Spleen (tissue), 7 donors: ENCODE data around the gene TLE5.

Experiments used
- POLR2A ChIP-seq, 3 donors: fragments of 450-650 bp; IDR thresholded peaks; one replicate each; pipeline ENCODE4 v1.5.1; 2017; ENCODE audit warnings: antibody characterized with exemption in 3 of 3, mild to moderate bottlenecking in 1 of 3
- TF ChIP-seq, protein P1 (sequence below), 11 experiments: fragments of 200-600 bp in 7 of 11; fragments of 450-650 bp in 4 of 11; sonication (generic) in 4 of 11; IDR thresholded peaks in 8 of 11; conservative IDR thresholded peaks in 3 of 11; 1 replicate in 7 of 11; 2 replicates in 4 of 11; pipeline versions ENCODE4 v1.4.0 to v1.8.0; 2016 to 2021; ENCODE audit warnings: antibody characterized with exemption in 11 of 11, inconsistent platforms in 4 of 11, mild to moderate bottlenecking in 1 of 11
- donor health status: DM: no; HTN: no; CAD: no; lungs with moderate emphysema.
- donor health status: DM: no; HTN: no; CAD: no.
- donor health status: DM: no; HTN: no; CAD: no.

DNA sequence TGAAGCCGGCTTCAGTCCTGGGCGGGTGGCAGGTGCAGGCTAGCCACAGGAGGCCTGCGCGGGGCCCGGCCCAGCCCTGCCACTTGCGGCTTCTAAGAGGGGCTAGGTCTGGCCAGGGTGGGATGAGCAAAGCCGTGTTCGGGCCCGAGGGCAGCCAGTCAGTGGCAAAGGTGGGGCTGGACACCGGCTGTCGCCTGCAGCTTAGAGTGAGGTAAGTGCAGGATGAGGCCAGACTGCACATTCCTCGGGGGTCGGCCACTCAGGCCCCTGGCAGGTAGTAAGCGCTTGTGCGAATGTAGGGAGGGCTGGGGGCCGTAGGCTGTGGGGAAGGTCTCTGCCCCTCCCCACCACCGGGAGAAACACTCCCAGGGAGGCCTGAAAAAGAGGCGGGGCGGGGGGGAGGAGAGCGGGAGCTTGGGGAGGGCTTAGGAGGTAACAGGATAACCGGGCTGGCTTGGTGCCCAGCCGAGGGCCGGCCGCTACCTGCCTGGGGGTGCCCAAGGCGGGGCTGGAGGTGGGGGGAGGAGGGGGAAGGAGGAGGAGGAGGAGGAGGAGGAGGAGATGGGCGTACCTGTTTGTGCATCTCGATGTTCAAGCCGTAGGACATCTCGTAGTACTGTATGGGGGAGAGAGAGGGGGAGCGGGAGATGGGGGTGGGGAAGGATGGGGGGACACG lies 6.4 kb downstream of the TLE5 start:
- TF ChIP-seq, protein P1, sequence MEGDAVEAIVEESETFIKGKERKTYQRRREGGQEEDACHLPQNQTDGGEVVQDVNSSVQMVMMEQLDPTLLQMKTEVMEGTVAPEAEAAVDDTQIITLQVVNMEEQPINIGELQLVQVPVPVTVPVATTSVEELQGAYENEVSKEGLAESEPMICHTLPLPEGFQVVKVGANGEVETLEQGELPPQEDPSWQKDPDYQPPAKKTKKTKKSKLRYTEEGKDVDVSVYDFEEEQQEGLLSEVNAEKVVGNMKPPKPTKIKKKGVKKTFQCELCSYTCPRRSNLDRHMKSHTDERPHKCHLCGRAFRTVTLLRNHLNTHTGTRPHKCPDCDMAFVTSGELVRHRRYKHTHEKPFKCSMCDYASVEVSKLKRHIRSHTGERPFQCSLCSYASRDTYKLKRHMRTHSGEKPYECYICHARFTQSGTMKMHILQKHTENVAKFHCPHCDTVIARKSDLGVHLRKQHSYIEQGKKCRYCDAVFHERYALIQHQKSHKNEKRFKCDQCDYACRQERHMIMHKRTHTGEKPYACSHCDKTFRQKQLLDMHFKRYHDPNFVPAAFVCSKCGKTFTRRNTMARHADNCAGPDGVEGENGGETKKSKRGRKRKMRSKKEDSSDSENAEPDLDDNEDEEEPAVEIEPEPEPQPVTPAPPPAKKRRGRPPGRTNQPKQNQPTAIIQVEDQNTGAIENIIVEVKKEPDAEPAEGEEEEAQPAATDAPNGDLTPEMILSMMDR (IDR thresholded peaks at IDR 0.05 in 8 of 11, conservative IDR thresholded peaks at IDR 0.05 in 3 of 11): no peak
- TF ChIP-seq POLR2A (IDR thresholded peaks at IDR 0.05): no peak
